ENCODE results near the gene CIPC. TPM values are rescaled to one million over a fixed set of nuclear protein-coding genes. Genes with fewer than 3 reads are reported as not detected.

Gene CIPC
- total RNA-seq, 1 donor from 2014 or later = 22.3 TPM

GRCh38 chr14:77126461-77126990, 28.5 kb downstream of the CIPC start:
- peaks cover 6% of the 10 kb centered on the region for H3K9me3 Mint-ChIP-seq (ENCODE audit: unreplicated experiment)
- H3K27me3 Mint-ChIP-seq (ENCODE audit: unreplicated experiment) = peaks cover 5% of the 10 kb centered on the region
- peaks cover 34% of the 10 kb centered on the region for H3K4me1 Mint-ChIP-seq (ENCODE audit: low read depth, unreplicated experiment)
- no peaks in the 10 kb centered on the region for H3K36me3 Mint-ChIP-seq (ENCODE audit: unreplicated experiment)
- no peak for DNase-seq
- no peak for TF ChIP-seq CTCF (IDR thresholded peaks at IDR 0.05; ENCODE audit: partially characterized antibody, unreplicated experiment)
- H3K27ac Mint-ChIP-seq (ENCODE audit: unreplicated experiment) = no peak overlapping the region
- H3K4me3 Mint-ChIP-seq (ENCODE audit: unreplicated experiment) = no peak overlapping the region

DNA sequence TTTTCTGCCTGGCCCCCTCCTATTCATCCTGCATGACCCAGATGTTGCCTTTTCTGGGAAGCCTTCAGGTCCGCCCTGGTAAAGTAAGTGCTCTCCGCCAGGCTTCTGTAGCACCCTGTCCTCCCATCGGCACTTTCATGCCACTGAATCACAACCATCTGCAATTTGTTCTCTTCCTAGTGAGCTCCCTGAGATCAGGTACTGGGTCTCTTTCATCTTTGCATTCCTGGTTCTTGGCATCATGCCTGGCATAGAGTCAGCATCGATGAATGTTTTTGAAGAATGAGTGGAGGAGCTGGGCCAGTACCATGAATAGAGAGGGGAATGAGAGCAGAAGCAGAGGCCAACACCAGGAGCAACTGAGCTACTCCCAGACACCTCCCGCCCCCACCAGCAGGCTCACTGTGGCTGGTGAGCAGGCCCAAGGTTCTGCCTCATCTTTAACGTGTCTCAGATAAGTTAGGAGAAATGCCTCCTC, 30.4 kb downstream of the CIPC start:
- no peak for DNase-seq
- Mint-ChIP-seq H3K27ac (ENCODE audit: unreplicated experiment) (no peak overlapping the region), H3K4me1 (ENCODE audit: low read depth, unreplicated experiment) (peaks cover 27% of the 10 kb centered on the region), H3K4me3 (ENCODE audit: unreplicated experiment) (no peak overlapping the region), H3K36me3 (ENCODE audit: unreplicated experiment) (no peaks in the 10 kb centered on the region), H3K9me3 (ENCODE audit: unreplicated experiment) (peaks cover 9% of the 10 kb centered on the region), H3K27me3 (ENCODE audit: unreplicated experiment) (peaks cover 8% of the 10 kb centered on the region)
- no peak for TF ChIP-seq CTCF (IDR thresholded peaks at IDR 0.05; ENCODE audit: partially characterized antibody, unreplicated experiment)

GRCh38 chr14:77130386-77130785, 32.3 kb downstream of the CIPC start:
- no peaks in the 10 kb centered on the region for H3K36me3 Mint-ChIP-seq (ENCODE audit: unreplicated experiment)
- H3K9me3 Mint-ChIP-seq (ENCODE audit: unreplicated experiment) = peaks cover 8% of the 10 kb centered on the region
- DNase-seq = no peak
- H3K4me3 Mint-ChIP-seq (ENCODE audit: unreplicated experiment) = no peak overlapping the region
- no peak overlapping the region for H3K27ac Mint-ChIP-seq (ENCODE audit: unreplicated experiment)
- H3K27me3 Mint-ChIP-seq (ENCODE audit: unreplicated experiment) = peaks cover 13% of the 10 kb centered on the region
- no peak for TF ChIP-seq CTCF (IDR thresholded peaks at IDR 0.05; ENCODE audit: partially characterized antibody, unreplicated experiment)
- peaks cover 28% of the 10 kb centered on the region for H3K4me1 Mint-ChIP-seq (ENCODE audit: low read depth, unreplicated experiment)

DNA sequence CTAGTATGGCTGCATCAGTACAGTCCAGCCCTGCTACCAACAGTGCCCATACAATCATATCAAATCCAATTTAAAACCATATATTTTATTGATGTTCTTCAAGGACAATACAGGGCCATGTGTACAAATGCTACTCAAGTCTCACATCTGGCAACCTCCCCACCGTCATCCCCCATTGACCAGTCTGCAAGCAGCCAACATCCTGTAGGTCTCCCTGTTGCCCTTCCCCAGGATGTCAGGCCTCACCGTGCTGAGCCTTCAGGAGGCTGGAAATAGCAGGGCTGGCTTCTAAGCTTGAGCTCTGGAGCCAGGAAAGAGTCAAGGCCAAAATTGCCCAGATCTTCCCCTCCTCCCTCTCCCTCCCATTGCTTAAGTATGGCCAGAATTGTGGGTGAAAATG, 33.1 kb downstream of the CIPC start:
- DNase-seq = no peak
- Mint-ChIP-seq H3K27me3 (ENCODE audit: unreplicated experiment) (peaks cover 13% of the 10 kb centered on the region), H3K4me3 (ENCODE audit: unreplicated experiment) (no peak overlapping the region), H3K36me3 (ENCODE audit: unreplicated experiment) (no peaks in the 10 kb centered on the region), H3K27ac (ENCODE audit: unreplicated experiment) (no peak overlapping the region), H3K9me3 (ENCODE audit: unreplicated experiment) (peaks cover 7% of the 10 kb centered on the region), H3K4me1 (ENCODE audit: low read depth, unreplicated experiment) (peaks cover 25% of the 10 kb centered on the region)
- no peak for TF ChIP-seq CTCF (IDR thresholded peaks at IDR 0.05; ENCODE audit: partially characterized antibody, unreplicated experiment)

- no peak for TF ChIP-seq CTCF (IDR thresholded peaks at IDR 0.05; ENCODE audit: partially characterized antibody, unreplicated experiment)
- no peak for DNase-seq
- Mint-ChIP-seq H3K9me3 (ENCODE audit: unreplicated experiment) (peaks cover 7% of the 10 kb centered on the region), H3K36me3 (ENCODE audit: unreplicated experiment) (no peaks in the 10 kb centered on the region), H3K27me3 (ENCODE audit: unreplicated experiment) (peaks cover 13% of the 10 kb centered on the region), H3K4me1 (ENCODE audit: low read depth, unreplicated experiment) (peaks cover 25% of the 10 kb centered on the region), H3K4me3 (ENCODE audit: unreplicated experiment) (no peak overlapping the region), H3K27ac (ENCODE audit: unreplicated experiment) (no peak overlapping the region)
Observed at GRCh38 chr14:77131871-77132486, 33.9 kb downstream of the CIPC start.

All from glutamatergic neuron (in vitro differentiated cells).